SJSA1 (cell line): ENCODE measurements around the gene GPBP1L1. TPM values are rescaled to one million over a fixed set of nuclear protein-coding genes. Genes with fewer than 3 reads are reported as not detected.
"Not testable (repeated sequence)": the region's sequence is repeated elsewhere in the genome, so short reads cannot be mapped to it uniquely, and the experiment has no call there.

Experiments used
- DNase-seq, 2 experiments: peaks; one replicate each; pipeline ENCODE4 v3.0.0-alpha.2; 2015 to 2020; ENCODE audit warnings: low spot score in 2 of 2, low read depth in 1 of 2
- H3K27ac ChIP-seq: fragments of 250-450 bp; sonication (Bioruptor Pico); 2 replicates; pipeline ENCODE4 v1.5.1; 2020; ENCODE audit warnings: mild to moderate bottlenecking, moderate library complexity
- H3K27me3 ChIP-seq: fragments of 250-450 bp; sonication (Bioruptor Pico); replicated peaks from 2 replicates; pipeline ENCODE4 v1.5.1; 2020; ENCODE audit warnings: mild to moderate bottlenecking, moderate library complexity
- H3K36me3 ChIP-seq: fragments of 250-450 bp; sonication (Bioruptor Pico); 2 replicates; pipeline ENCODE4 v1.5.1; 2020; ENCODE audit warnings: mild to moderate bottlenecking
- H3K4me1 ChIP-seq: fragments of 250-450 bp; sonication (Bioruptor Pico); replicated peaks from 2 replicates; pipeline ENCODE4 v1.6.1; 2021; ENCODE audit warnings: mild to moderate bottlenecking
- H3K4me3 ChIP-seq: fragments of 250-450 bp; sonication (Bioruptor Pico); 2 replicates; pipeline ENCODE4 v1.5.1; 2020; ENCODE audit warnings: mild to moderate bottlenecking
- H3K9me3 ChIP-seq: fragments of 250-450 bp; sonication (Bioruptor Pico); replicated peaks from 2 replicates; pipeline ENCODE4 v1.5.1; 2020; ENCODE audit warnings: mild to moderate bottlenecking
- total RNA-seq: library from RNA; depleted of rRNA; stranded (reverse); fragments of >200 nt; shearing (Covaris generic); gene quantifications from 2 replicates; pipeline ENCODE4 v1.2.3, GENCODE V29; 2014

GPBP1L1 gene
- total RNA-seq, 1 experiment from 2014 or later = 95.1 TPM

GRCh38 chr1:45615885-45616284, 70.4 kb downstream of the GPBP1L1 start:
- H3K27ac ChIP-seq = no peak overlapping the region
- peaks cover 92% of the 10 kb centered on the region for H3K36me3 ChIP-seq

GRCh38 chr1:45612941-45613579, 73.3 kb downstream of the GPBP1L1 start:
- Histone ChIP-seq H3K36me3 (peaks cover 91% of the 10 kb centered on the region), H3K4me1 (no peaks in the 10 kb centered on the region), H3K27me3 (no peaks in the 10 kb centered on the region), H3K9me3 (no peaks in the 10 kb centered on the region; the same call in 1 of the 2 replicates), H3K4me3 (no peak overlapping the region), H3K27ac (no peak overlapping the region)
- DNase-seq = no peak

More at GRCh38 chr1:45615885-45616284, 70.4 kb downstream of the GPBP1L1 start:
- H3K4me3 ChIP-seq = no peak overlapping the region
- no peaks in the 10 kb centered on the region for H3K4me1 ChIP-seq
- no peaks in the 10 kb centered on the region for H3K27me3 ChIP-seq
- no peak for DNase-seq
- H3K9me3 ChIP-seq = no peaks in the 10 kb centered on the region

GRCh38 chr1:45610589-45611226, 75.6 kb downstream of the GPBP1L1 start:
- Histone ChIP-seq H3K36me3 (peaks cover 88% of the 10 kb centered on the region), H3K9me3 (no peaks in the 10 kb centered on the region; the same call in 1 of the 2 replicates), H3K4me1 (no peaks in the 10 kb centered on the region), H3K27ac (no peak overlapping the region), H3K4me3 (no peak overlapping the region), H3K27me3 (no peaks in the 10 kb centered on the region)
- no peak for DNase-seq

DNA sequence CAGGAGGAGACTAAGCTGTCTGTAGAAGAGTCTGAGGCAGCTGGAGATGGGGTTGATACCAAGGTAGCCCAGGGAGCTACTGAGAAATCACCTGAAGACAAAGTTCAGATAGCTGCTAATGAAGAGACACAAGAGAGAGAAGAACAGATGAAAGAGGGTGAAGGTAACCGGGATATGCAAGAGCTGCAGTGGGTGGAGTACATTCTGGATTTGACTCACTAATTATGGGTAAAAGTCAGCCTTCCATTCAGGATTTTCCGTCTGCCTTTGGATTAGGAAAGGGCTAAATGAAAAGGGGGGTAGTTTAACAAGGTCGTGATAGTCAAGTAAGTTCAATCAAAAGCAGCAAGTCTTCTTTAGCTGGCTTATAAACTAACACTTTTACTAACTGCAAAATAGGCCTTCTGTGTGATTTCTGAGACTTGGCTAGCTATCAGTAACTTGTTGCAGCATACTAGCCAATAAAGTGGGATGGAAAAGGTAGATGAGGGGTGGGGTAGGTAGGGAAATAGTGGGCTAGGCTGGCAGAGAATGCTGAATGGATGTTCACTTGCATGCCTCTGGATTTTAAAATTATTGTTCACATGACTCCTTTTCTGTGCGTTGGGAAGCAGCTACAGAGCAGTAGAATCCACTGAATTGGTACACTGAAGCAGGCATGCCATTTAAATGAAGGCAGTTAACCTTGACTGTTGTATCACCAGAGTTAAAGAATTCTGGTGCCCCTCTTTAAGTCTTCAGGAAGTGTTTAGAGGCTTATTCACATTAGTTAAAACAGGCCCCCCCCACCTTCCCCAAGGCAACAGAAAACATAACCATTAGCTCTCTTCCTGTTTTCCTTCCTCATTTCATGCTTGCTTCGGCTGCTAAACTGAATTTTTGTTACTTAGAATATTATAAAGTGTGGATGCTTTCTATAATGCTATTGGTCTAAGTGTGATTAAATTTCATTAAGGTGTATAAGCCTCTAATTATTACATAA, 77.9 kb downstream of the GPBP1L1 start:
- no peaks in the 10 kb centered on the region; the same call in 1 of the 2 replicates for H3K9me3 ChIP-seq
- no peak overlapping the region for H3K27ac ChIP-seq
- no peaks in the 10 kb centered on the region for H3K27me3 ChIP-seq
- peaks cover 82% of the 10 kb centered on the region for H3K36me3 ChIP-seq
- H3K4me3 ChIP-seq = no peak overlapping the region
- DNase-seq = no peak
- no peaks in the 10 kb centered on the region for H3K4me1 ChIP-seq

DNA sequence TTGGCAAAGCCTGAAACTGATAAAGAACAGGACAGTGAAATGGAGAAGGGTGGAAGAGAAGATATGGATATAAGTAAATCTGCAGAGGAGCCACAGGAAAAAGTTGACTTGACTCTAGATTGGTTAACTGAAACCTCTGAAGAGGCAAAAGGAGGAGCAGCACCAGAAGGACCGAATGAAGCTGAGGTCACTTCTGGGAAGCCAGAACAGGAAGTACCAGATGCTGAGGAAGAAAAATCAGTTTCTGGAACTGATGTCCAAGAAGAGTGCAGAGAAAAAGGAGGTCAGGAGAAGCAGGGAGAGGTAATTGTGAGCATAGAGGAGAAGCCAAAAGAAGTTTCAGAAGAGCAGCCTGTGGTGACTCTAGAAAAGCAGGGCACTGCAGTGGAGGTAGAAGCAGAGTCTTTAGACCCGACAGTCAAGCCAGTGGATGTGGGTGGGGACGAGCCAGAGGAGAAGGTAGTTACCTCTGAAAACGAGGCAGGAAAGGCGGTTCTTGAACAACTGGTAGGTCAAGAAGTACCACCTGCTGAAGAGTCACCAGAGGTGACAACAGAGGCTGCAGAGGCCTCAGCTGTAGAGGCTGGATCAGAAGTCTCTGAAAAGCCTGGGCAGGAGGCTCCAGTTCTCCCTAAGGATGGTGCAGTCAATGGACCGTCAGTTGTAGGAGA, 78.8 kb downstream of the GPBP1L1 start:
- Histone ChIP-seq H3K4me1 (no peaks in the 10 kb centered on the region), H3K27ac (no peak overlapping the region), H3K9me3 (no peaks in the 10 kb centered on the region; the same call in 1 of the 2 replicates), H3K27me3 (no peaks in the 10 kb centered on the region), H3K36me3 (peaks cover 80% of the 10 kb centered on the region), H3K4me3 (no peak overlapping the region)
- no peak for DNase-seq

DNA sequence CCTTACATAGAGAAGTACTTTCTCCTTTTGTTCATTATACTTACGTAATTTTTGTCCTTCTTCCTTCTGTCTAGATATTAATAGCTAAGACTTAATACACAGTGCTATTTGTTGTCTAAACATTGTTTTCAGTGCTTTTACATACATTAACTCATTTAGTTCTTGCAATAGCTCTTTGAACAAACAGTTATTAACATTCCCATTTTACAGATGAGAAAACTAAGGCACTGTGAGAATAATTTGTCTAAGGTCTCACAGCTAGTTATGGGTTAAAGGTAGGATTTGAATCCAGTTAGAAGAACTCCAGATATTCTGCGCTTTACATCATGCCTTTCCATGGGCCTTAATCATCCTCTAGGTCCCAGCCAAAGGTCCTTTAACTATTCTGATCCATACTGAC, 82.1 kb downstream of the GPBP1L1 start:
- H3K27me3 ChIP-seq = no peaks in the 10 kb centered on the region
- DNase-seq = no peak
- no peak overlapping the region for H3K27ac ChIP-seq
- H3K36me3 ChIP-seq = peaks cover 64% of the 10 kb centered on the region
- peaks cover 3% of the 10 kb centered on the region; the same call in 1 of the 2 replicates for H3K4me1 ChIP-seq
- no peaks in the 10 kb centered on the region; the same call in 1 of the 2 replicates for H3K9me3 ChIP-seq
- H3K4me3 ChIP-seq = no peak overlapping the region

DNA sequence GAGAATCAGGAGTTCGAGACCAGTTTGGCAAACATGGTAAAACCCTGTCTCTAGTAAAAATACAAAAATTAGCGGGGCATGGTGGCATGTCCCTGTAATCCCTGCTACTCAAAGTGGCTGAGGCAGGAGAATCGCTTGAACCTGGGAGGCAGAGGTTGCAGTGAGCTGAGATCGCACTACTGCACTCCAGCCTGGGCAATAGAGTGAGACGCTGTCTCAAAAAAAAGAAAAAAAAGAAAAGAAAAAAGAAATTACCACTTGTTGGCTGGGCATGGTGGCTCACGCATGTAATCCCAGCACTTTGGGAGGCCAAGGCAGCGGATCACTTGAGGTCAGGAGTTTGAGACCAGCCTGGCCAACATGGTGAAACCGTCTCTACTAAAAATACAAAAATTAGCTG, 89.6 kb downstream of the GPBP1L1 start:
- H3K4me3 ChIP-seq, H3K27me3 ChIP-seq, H3K9me3 ChIP-seq, H3K4me1 ChIP-seq, H3K27ac ChIP-seq, DNase-seq: not testable (repeated sequence)
- peaks cover 67% of the 10 kb centered on the region for H3K36me3 ChIP-seq

GRCh38 chr1:45594412-45594811, 91.9 kb downstream of the GPBP1L1 start:
- no peak for DNase-seq
- H3K36me3 ChIP-seq = peaks cover 77% of the 10 kb centered on the region
- H3K9me3 ChIP-seq = no peaks in the 10 kb centered on the region
- H3K4me3 ChIP-seq = no peak overlapping the region
- H3K27me3 ChIP-seq = no peaks in the 10 kb centered on the region
- no peaks in the 10 kb centered on the region for H3K4me1 ChIP-seq
- H3K27ac ChIP-seq = no peak overlapping the region

DNA sequence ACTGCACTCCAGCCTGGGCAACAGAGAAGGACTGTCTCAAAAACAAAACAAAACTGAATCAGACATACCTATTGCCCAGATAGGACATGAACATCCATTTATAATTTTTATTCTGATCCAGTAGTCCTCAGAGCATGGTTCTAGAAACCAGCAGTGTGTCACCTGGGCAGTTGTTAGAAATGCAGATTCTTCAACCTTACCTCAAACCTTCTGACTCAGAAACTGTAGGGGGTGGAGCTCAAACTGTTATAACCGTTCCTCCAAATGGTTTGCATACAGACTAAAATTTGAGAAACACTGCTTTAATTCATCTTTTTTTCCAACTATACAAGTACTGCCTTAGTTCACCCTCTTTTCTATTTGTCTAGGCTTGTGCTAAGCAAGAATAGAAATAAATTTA, 96.5 kb downstream of the GPBP1L1 start:
- no peaks in the 10 kb centered on the region for H3K9me3 ChIP-seq
- no peak overlapping the region for H3K4me3 ChIP-seq
- H3K4me1 ChIP-seq = peaks cover 17% of the 10 kb centered on the region
- DNase-seq = no peak
- no peak overlapping the region for H3K27ac ChIP-seq
- H3K36me3 ChIP-seq = peaks cover 56% of the 10 kb centered on the region
- H3K27me3 ChIP-seq = no peaks in the 10 kb centered on the region

- DNase-seq = no peak
- no peak overlapping the region for H3K4me3 ChIP-seq
- H3K36me3 ChIP-seq = peaks cover 31% of the 10 kb centered on the region
- H3K27me3 ChIP-seq = no peaks in the 10 kb centered on the region
- H3K9me3 ChIP-seq = no peaks in the 10 kb centered on the region
- peaks cover 17% of the 10 kb centered on the region for H3K4me1 ChIP-seq
- no peak overlapping the region for H3K27ac ChIP-seq
Observed at GRCh38 chr1:45586769-45587168, 99.6 kb downstream of the GPBP1L1 start.

DNA sequence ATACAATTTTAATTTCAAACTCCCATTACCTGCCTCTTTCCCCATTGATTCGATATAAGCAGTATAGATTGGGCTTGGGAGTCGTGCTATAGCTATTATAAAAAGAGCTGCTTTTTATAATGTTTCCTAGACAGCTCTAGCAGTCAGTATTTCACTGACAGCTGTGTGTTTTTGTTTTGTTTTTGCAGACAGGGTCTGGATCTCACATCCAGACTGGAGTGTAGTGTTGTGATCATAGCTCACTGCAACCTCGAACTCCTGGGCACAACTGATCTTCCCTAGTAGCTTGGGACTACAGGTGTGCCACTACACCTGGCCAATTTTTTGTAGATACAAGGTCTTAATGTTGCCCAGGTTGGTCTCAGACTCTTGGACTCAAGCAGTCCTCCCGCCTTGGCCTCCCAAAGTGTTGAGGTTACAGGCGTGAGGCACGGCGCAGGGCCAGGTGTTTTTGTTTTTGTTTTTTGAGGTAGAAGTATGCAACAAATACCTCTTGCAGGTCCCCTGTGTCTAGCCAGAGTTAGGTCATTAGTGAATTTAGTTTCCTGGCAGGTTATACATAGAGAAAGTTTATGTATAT, 100.7 kb downstream of the GPBP1L1 start:
- peaks cover 17% of the 10 kb centered on the region for H3K4me1 ChIP-seq
- no peaks in the 10 kb centered on the region for H3K27me3 ChIP-seq
- DNase-seq = no peak
- peaks cover 22% of the 10 kb centered on the region for H3K36me3 ChIP-seq
- H3K27ac ChIP-seq = peak overlapping the region; percentile 79; the same call in 1 of the 2 replicates
- no peaks in the 10 kb centered on the region for H3K9me3 ChIP-seq
- H3K4me3 ChIP-seq = peak overlapping the region; percentile 75

GRCh38 chr1:45585110-45585426, 101.3 kb downstream of the GPBP1L1 start:
- Histone ChIP-seq H3K27ac (peak overlapping the region; percentile 79), H3K9me3 (no peaks in the 10 kb centered on the region), H3K27me3 (no peaks in the 10 kb centered on the region), H3K4me1 (peaks cover 17% of the 10 kb centered on the region), H3K36me3 (peaks cover 22% of the 10 kb centered on the region), H3K4me3 (peak overlapping the region; percentile 75)
- DNase-seq = no peak
